A204.1 (cell line): ENCODE results near the gene TMEM185B.
A peak's percentile ranks its signal among the peaks of the same experiment; 100 is the strongest.
"Not testable (repeated sequence)": the region's sequence is repeated elsewhere in the genome, so short reads cannot be mapped to it uniquely, and the experiment has no call there.

Experiments used
- FAIRE-seq: peaks from 2 replicates; lab custom pipeline; 2012; peaks lifted over from hg19 to GRCh38; lab: Jason Lieb, UNC

TMEM185B gene

DNA sequence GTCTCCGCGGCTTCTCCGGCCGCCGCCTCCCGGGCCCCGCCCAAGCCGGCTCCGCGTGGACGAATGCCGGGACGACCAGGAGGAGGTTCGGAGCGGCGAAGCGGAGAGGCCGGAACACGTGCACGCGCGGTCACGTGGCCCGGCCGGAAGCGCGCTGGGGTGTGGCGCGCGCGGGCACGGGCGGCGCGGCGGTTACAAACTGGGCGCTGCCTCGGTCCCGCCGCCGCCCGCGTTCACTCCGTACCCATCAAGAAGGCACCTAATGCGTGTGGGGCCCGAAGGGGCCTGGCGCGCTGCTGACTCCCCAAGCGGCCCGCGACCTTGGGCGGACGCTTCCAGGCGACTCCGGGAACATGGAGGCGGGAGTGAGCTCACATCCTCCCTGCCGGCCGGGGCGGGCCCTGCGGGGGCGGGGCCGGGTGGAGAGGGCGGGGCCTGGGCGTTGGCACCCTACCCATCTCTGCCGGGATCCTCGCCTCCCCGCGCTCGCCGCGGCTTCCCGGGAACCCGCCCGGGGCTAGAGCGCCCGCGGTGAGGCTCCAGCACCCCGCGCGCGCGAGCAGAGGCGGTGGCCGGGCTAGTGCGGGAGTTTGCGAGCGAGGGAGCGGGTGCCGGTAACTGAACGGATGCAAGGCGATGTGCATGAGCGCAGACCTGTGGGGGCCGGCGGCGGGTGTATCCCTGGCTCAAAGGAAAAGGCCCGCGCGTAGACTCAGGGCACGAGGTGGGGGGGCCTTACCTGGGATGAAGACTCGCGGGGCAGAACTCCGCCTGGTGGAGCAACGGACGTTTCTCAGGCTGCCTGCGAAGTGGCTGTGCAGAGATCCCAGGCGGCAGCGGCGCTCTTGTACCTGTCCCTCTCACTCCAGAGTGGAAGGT is at the start of gene TMEM185B:
Gene TMEM185B, minus strand, starts transcription at position 367 of the 879 bp plus-strand sequence. CDS start 424 bp downstream, outside the sequence.
- FAIRE-seq = no peak

DNA sequence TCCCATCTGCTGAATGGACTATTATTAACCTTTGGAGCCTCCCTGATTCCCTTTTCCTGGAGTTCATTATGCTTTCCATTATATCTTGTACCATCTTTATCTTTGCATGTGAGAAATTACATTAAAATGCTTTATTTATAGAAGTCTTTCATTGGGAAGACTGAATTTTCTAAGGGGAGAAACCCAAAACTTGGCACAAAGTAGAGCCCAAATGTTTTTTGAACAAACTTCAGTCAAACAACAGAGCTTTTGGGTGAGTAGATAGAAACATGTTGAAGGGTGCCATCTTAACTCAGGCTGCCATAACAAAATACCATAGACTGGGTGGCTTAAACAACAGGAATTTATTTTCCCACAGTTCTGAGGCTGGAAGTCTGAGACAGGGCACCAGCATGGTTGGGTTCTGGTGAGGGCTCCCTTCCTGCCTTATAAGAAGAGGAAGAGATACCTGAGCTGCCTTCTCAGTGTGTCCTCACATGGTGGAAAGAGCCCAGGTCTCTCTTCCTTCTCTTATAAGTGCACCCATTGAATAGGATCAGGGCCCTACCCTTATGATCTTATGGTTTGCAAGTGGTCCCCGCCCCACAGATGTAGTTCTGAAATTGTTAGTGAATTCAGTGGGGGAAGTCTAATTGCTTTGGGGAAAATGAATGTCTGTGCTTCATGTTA is 48.6 kb upstream of the TMEM185B start:
- FAIRE-seq = no peak

DNA sequence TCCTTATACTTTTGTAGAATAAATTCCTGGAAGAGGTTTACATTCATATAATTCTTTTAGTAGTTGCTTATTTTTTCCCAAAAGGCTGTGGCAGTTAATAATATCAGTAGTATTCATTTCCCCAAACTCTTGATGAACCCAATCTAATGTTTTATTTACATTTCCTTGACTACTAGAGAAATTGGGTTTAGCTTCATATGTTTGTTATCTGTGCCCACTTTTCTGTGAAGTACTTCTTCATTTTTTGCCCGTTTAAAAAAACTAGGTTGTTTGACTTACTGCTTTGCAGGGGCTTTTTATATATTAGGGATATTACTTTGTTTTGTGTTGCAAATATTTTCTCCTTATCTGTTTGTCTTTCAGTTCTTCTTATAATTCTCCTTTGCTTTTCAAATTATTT is 46.6 kb upstream of the TMEM185B start:
- no peak for FAIRE-seq

DNA sequence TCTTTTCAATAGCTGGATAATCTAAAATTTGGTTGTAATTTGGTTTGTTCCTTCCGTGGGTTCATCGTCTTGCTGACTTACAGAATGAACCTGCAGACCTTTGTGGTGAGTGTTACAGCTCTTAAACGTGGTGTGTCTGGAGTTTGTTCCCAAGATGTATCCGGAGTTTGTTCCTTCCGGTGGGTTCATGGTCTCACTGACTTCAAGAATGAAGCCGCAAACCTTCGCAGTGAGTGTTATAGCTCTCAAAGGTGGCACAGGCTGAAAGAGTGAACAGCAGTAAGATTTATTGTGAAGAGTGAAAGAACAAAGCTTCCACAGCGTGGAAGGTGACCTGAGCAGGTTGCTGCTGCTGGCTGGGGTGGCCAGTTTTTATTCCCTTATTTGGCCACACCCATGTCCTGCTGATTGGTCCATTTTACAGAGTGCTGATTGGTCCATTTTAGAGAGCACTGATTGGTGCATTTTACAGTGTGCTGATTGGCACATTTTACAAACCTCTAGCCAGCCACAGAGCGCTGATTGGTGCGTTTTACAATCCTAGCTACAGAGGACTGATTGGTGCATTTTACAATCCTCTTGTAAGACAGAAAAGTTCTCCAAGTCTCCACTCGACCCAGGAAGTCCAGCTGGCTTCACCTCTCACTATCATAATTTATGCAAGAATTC is 46.0 kb upstream of the TMEM185B start:
- FAIRE-seq = no peak

DNA sequence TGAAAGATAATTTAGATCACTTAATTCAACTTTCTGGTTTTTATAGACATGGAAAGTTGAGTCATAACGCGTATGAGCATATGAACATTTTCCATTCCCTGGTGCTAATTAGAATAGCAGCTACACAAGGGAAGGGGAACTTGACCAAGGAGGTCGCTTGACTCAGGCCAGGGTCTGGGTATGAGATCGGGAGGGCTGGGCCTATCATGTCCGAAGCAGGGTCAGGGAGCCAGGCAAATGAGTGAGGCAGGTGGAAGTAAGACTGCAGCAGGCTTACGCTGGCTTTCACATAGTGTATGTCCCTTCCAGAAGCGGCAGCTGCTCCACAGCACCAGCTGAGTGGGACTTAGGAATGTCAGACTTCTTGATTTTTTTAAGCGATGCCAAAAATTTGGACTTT is 44.1 kb upstream of the TMEM185B start:
- no peak for FAIRE-seq

DNA sequence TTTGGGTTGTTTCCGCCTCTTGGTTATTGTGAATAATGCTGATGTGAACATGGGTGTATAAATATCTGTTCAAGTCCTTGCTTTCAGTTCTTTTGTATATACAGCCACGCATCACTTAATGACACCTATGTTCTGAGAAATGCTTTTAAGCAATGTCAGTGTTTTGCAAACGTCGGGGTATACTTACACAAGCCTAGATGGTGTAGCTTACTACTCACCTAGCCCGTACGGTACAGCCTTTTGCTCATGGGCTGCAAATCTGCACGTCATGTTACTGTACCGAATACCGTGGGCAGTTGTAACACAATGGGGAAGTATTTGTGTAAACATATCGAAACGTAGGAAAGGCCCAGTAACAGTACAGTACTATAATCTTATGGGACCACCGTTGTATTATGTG is 41.8 kb upstream of the TMEM185B start:
- FAIRE-seq = no peak

DNA sequence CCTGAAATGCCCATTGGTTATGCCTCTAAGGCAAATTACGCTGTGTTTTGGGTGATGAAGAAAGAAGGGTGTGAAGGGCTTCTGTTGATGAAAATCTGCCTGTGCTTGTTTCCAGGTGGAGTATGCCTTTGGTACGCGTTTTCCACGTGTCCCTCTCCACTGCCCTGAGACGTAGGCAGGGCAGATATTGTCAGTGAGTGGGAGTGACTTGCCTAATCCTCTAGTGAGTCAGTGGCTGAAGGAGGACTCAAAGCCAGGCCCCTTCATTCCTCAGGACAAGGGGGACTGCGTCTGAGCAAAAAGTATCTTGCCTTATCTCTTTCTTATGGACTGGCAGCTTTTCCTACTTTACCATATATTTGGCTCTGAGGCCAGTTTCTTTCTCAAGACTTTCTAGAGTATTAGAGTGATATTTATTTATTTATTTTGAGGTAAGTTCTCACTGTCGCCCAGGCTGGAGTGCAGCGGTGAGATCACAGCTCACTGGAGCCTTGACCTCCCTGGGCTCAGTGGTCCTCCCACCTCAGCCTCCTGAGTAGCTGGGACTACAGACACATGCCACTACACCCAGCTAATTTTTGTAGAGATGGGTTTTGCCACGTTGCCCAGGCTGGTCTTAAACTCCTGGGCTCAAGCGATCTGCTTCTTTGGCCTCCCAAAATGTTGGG is 39.7 kb upstream of the TMEM185B start:
- FAIRE-seq = no peak

DNA sequence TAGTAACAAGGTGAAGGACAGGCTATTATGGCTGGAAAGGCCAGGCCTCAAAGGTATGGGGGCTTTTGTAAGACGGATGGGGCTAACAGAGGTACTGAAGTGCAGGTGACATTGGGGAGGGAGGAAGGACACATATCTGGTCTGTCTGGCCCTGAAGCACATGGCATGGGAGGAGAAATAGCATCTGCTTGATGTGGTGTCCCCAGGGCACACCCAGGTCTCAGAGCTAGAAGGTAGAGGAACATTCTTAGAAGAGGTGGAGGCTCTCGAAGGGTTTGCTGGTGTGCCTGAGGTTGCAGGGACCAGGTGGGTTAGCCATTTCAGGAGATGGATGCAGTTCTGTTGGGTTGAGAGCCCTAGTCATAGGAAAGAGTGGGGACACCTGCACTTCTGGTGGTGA is 39.0 kb upstream of the TMEM185B start:
- no peak for FAIRE-seq

DNA sequence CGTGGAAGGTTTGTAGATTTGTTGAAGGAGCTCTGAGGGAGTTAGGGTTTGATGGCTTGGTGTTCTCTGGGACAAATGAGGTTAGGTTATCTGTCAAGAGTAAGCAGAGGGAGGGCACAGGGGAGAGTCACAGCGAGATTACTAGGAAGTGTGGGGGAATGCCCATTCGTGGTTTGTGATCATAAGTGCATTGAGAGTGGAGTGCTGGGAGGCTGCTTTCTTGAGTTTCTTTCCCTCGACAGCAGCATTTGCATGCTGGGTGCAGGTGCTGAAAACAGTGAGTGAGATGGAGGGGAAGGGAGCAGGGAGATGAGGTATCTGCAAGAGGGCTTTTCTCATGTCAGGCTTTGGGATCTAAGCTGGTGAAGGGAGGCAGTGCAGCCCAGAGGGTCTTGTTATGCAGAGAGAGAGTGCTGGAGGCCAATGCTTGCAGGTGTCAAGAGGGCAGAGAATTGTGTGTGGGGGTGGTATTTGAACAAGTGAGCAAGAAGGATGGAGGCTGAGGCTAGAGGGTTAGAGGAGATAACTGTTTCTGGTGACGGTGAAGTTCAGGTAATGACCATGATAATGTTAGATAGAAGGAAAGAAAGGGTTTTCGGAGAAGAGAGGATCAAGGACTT is 38.3 kb upstream of the TMEM185B start:
- FAIRE-seq = no peak

DNA sequence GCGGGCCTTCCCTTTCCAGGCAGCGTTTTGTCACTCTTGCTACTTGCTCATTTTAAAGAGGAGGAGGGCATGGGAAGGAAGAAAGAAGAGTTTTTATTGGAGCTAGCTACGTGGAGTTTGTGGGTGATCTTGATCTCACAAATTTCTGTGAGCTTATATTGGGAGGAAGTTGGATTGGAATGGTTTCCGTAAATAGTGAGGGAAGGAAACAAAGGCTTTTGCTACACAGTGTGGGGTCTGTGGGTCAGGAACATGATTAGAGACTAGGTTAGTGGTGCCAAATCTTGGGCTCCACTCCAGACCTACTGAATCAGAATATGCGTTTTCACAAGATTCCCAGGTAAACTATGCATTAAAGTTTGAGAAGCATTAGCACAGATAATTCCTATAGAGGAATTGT is 37.5 kb upstream of the TMEM185B start:
- no peak for FAIRE-seq

DNA sequence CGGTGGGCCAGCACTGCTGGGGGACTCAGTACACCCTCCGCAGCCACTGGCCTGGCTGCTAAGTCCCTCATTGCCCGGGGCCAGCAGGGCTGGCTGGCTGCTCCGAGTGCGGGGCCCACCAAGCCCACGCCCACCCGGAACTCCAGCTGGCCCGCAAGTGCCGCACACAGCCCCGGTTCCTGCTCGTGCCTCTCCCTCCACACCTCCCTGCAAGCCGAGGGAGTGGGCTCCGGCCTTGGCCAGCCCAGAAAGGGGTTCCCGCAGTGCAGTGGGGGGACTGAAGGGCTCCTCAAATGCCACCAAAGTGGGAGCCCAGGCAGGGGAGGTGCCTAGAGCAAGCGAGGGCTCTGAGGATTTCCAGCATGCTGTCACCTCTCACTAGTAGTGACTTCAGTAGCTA is 36.7 kb upstream of the TMEM185B start:
- FAIRE-seq = not testable (repeated sequence)

DNA sequence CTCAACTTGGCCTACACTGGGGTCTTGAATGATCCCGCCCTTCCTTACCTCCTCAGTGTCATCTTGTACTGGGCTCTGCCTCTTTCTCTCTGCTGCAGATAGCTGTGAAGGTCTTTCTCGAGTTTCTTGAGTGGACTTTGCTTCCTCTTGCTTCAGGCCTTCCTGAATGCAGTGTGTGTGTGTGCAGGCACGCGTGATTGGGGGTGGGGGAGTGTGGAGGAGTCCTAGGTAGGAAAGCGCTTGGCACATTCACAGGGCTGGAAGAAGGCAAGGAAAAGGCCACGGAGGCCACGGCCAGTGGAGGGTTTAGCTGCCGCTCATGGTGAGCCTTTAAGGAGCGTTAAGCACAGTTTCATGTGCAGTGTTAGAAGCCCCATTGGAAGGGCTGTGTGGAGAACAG is 35.0 kb upstream of the TMEM185B start:
- FAIRE-seq = no peak

DNA sequence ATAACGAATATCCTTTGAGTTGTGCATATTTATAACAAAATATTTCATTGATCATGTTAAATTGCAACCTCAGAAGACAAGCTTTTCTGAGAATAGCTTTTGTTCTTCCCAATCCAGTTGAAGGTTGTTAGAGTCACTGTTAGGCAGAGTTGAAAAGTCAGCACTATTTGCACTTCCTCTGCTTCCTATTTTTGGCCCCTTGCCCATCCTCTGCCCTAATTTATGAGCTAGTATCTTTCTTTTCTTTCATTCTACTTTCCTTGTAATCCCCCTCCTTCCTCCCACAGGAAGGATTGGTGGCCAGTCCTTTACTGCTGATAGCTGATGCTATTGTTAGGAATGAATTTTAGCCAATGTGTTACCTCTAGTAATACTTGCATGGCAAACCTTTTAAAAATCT is 34.3 kb upstream of the TMEM185B start:
- FAIRE-seq = no peak

DNA sequence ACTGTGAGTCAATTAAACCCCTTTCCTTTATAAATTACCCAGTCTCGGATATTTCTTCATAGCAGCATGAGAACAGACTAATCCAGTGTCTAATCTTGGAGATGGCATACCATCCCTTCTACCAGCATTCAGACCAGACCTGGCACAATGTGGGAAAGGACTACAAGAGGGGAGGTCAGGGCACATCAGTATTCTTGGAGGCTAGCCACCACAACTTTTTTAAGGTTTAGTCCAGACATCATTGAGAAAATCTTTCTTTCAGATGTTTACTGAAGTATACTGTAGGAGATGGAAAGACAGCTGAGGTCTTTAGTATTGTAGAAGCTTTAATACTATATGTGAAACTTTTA is 33.4 kb upstream of the TMEM185B start:
- FAIRE-seq = no peak

DNA sequence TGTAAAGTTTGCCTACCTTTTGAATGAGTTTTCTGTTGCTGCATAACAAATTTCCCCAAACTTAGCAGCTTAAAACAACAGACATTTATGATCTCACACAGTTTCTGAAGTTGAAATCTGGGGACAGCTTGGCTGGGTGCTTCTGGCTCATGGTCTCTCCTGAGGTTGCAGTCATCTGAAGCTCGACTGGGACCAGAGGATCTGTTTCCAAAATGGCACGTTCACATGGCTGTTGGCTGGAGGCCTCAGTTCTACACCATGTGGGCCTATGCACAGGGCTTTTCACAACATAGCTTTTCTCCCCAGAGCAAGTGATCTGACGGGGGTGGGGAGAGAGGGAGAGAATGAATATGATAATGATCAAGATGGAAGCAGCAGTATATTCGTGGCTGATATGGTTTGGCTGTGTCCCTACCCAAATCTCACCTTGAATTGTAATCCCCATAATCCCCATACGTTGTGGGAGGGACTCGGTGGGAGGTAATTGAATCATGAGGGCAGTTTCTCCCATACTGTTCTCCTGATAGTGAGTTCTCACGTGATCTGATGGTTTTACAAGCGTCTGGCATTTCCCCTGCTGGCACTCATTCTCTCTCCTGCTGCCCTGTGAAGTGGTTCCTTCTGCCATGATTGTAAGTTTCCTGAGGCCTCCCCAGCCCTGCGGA is 32.9 kb upstream of the TMEM185B start:
- no peak for FAIRE-seq

DNA sequence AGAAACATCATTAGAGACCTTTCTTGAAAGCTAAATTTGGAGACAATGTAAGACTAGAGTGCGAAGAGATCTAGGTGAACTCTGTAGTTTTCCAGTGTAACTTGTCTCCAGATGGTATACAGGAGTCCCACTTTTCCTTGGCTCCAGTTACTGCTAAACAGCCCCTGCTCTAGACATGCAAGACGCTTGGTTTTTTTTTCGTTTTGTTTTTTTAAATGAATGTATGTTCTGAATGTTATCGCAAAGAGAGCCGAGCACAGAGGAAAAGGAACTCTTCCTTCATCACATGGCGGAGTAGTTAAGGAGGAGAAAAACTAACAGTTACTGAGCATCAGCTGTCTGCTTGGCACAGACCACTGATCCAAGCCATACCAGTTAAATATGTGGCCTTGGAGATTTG is 31.9 kb upstream of the TMEM185B start:
- no peak for FAIRE-seq

DNA sequence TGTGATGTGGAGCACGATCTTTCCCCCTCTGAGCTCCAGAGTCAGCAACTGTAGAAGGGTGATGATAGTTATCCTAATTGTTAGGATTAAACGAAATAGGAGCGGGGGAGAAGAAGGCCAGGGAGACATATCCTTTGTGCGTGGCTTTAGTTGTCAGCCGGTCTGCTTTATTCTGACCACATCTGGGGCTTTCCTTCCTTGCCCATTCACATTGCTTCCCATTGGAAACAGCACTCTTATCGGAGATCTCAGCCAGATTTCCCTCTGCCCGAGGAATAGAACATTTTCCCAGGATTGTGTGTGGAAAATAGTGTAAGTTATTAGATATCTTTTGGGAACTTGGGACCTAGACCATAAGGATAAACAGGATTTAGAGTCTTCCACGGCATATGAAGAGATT is 31.0 kb upstream of the TMEM185B start:
- FAIRE-seq = no peak

DNA sequence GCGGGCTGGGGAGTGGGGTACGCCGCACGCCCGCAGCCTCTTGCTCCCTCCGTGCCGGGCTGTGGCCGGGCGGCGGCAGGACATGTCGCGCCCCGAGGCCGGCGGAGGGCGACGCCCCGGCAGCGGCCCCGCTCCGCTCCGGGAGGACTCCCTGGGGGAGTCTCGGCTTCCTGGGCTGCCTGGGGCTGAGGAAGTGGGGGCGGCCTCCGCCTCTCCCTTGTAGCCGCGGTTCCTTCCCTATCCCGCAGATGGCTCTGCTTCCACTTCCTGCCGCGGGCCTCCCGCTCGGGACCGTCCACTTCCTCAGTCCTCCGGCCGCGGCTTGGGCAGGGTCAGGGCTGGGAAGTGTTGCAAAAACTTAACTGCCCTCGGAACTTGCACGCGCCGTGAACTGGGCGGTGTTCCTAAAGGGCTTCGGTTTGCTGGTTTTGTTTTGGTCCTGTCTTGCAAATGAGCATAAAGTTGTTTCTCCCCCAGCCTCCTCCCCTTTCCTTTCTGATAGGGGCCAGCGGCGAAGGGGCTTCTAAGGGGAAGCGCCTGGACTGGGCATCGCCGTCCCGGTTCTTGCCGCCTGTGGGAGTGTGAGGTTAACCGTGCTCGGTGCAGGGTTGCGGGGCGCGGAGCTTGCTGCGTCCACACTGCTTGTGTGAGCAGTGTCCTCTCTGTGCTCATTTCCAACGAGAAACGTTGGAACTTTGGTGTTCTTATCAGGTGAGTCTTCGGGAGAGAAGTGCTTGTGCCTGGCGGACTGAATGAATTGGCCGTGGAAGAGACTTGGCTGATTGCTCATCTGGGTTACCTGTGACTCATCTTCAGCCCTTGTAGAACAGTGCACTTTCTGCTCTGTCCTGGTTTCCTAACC is 30.1 kb upstream of the TMEM185B start:
- no peak for FAIRE-seq

DNA sequence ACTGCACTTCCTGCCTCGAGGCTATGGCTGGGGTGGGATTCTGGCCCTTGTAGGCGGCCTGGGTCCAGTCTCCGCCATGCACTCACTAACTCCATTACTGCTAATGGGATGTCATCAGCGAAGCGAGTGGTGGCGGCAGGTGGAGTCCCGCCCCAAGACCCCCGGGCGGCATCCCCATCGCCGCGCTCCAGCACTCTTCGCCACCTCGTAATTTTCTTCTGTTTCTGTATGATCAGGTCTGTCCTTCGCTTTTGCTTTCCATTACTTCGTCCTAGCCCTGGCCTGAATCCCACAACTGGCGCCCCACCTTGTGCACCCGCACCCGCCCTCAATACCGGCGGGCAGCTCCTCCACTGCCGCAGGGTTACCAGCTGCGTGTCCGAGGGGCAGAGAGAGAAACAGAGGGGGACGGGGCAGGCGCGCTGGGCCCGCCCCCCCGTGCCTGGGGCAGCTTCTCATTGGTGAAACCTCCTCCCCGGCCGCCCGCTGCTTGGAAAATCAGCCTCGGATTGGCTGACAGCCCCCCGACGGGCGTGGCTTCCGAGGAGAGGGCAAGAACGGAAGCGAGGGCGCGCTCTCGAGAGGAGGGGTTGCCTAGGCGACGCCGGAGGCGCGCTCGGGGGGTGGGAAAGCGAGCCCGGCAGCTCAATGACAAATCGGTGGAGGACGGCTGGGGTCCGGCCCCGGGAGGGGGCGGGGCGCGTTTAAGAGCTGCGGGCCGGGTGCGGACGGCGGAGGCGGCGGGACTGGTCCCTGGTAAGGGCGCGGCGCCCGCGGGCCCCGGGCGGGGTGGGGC is 29.2 kb upstream of the TMEM185B start, which contains the start of gene RALB:
Gene RALB, plus strand, starts transcription at position 628 of the 796 bp plus-strand sequence. CDS start 25,813 bp downstream, outside the sequence.
- FAIRE-seq = peak; percentile 92

DNA sequence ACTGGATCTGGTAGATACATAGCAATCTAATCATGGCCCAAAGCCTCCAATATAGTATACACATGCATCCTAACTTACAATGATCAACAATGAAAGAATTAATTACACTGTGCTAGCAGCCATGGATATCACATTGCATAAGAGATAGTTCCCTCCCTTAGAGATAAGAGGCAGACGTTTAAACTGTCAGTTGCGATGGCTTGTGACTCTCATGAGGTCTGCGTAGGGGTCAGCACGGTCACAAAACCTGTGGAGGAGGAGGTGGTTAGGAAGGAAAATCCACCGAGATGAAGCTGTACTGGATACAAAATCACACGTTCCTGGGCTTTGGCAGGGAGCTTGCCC is 28.7 kb upstream of the TMEM185B start:
- no peak for FAIRE-seq
